Naive thymus-derived CD8-positive, alpha-beta T cell (primary cell): Measurements from ENCODE around the gene SLC26A1. TPM values are rescaled to one million over a fixed set of nuclear protein-coding genes. Genes with fewer than 3 reads are reported as not detected.
"Not testable (repeated sequence)": the region's sequence is repeated elsewhere in the genome, so short reads cannot be mapped to it uniquely, and the experiment has no call there.

Experiments used
- ATAC-seq, 2 donors: fragments of 150-1000 bp; cut with Tn5 transposase in 1 of 2; sonication (Bioruptor Pico), chemical (Tn5 transposase) in 1 of 2; 1 replicate in 1 of 2; 2 replicates in 1 of 2; pipeline ENCODE4 v1.10.0; 2021; ENCODE audit warnings: mild to moderate bottlenecking in 2 of 2, moderate library complexity in 2 of 2
- POLR2A ChIA-PET: fragments of 350-600 bp; sonication (Branson Sonifier 250); formaldehyde crosslinking; loops from one replicate; lab custom pipeline; 2021; ENCODE audit warnings: antibody characterized with exemption; lab: Charles Lee
- DNase-seq, 10 donors: peaks; one replicate each; pipeline versions ENCODE4 v3.0.0 to v3.0.0-alpha.2; 2020 to 2022
- H3K27ac Mint-ChIP-seq, 10 donors: one replicate each; pipeline ENCODE4 v1.8.0; 2020 to 2022; ENCODE audit warnings: mild to moderate bottlenecking in 10 of 10, mixed read lengths in 10 of 10, moderate library complexity in 4 of 10, inconsistent platforms in 1 of 10
- H3K27me3 Mint-ChIP-seq, 5 donors: one replicate each; pipeline ENCODE4 v1.8.0; 2021 to 2022; ENCODE audit warnings: mixed read lengths in 5 of 5
- H3K36me3 Mint-ChIP-seq, 3 donors: one replicate each; pipeline ENCODE4 v1.8.0; 2020 to 2022; ENCODE audit warnings: mixed read lengths in 3 of 3, mild to moderate bottlenecking in 2 of 3, inconsistent platforms in 1 of 3
- H3K4me1 Mint-ChIP-seq, 4 donors: one replicate each; pipeline ENCODE4 v1.8.0; 2021 to 2022; ENCODE audit warnings: mixed read lengths in 4 of 4
- H3K4me3 Mint-ChIP-seq, 10 donors: one replicate each; pipeline ENCODE4 v1.8.0; 2020 to 2022; ENCODE audit warnings: mild to moderate bottlenecking in 10 of 10, mixed read lengths in 10 of 10, moderate library complexity in 6 of 10, inconsistent platforms in 1 of 10
- H3K9me3 Mint-ChIP-seq, 9 donors: one replicate each; pipeline ENCODE4 v1.8.0; 2020 to 2022; ENCODE audit warnings: mixed read lengths in 9 of 9, mild to moderate bottlenecking in 3 of 9, inconsistent platforms in 1 of 9, moderate library complexity in 1 of 9
- polyA plus RNA-seq, 3 donors: library from polyadenylated mRNA; unstranded; fragments of 300-500 nt; fragmentation: Illumina TruSeq; gene quantifications; one replicate each; pipeline ENCODE4 v1.2.3, GENCODE V29; 2021
- total RNA-seq, 8 experiments: library from RNA in 2 of 8; stranded (reverse) in 2 of 8; gene quantifications; one replicate each; pipeline ENCODE4 v1.2.3 and lab custom pipeline; 2021 to 2026

The SLC26A1 gene
- total and polyA plus RNA-seq, 5 experiments from 2014 or later: 0.39 to 1.3 (median 0.72) TPM

DNA sequence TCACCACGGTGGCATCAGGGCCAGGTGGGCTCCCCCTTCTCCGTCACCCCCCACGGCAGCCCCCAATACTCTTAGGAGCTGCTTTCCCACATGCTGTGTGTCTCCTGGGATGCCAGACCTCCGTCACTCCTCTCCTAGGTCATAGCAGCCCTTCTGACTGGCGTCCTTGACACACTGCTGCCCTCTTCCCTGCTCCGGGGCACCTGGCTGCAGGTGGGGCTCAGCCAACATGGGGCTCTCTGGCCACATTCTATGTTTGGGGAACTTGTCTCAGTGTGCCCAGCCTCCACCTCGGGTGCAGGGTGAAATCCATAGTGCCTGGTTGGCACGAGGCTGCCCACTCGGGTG lies 47.1 kb downstream of the SLC26A1 start:
- Mint-ChIP-seq H3K9me3 (no peaks in the 10 kb centered on the region), H3K4me1 (peaks cover 3 to 21% (median 16%) of the 10 kb centered on the region in 4 donors), H3K4me3 (no peak overlapping the region), H3K36me3 (peaks cover 0 to 22% (median 0%) of the 10 kb centered on the region in 3 donors), H3K27me3 (no peaks in the 10 kb centered on the region), H3K27ac (peak overlapping the region in 2 of 10 donors; percentile 27 to 71)
- no peak for ATAC-seq
- peak in 1 of 10 donors; percentile 54 for DNase-seq
- POLR2A ChIA-PET: no interaction called here

DNA sequence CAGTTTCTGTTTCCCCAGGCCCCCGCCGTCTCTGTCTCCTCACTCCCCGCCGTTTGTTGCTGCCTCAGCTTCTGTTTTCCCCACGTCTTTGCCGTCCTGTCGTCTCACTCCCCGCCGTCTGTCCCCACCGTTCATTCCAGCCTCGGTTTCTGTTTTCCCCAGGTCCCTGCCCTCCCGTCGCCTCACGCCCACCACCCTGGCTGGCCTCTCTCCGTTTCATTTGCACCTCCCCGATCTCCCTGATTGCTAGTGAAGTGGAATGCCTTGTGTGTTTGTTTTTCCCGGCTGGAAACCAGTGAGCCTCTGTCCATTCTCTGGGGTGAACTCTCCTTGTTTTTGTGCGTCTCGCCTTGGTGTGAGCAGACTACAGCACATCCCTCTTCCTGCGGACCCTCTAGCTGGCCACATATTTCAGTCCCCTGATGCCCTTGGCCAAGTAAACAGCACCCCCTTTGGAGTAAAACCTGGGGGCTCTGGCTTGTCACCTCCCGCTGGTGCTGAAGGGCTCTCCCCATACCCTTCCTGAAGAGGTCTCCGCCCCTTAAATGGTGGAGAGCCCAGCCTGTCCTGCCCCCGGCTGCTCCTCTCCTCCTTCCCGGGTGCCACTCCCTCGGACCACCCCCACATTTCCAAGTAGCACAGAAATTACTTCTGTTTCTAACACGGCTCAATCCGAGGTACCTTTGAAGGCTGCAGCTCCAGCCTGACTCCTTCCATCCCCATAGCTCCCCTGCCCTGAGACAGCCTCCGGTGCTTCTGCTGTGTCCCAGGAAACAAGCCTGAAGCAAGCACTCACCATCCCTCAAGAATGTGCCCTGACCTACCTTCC lies 47.7 kb downstream of the SLC26A1 start:
- peak overlapping the region in 2 of 10 donors; percentile 52 to 71 for H3K27ac Mint-ChIP-seq
- ATAC-seq: no peak
- DNase-seq: peak in 1 of 10 donors; percentile 14
- POLR2A ChIA-PET: no interaction called here
- H3K27me3 Mint-ChIP-seq: no peaks in the 10 kb centered on the region
- H3K4me3 Mint-ChIP-seq: no peak overlapping the region
- peaks cover 5 to 21% (median 17%) of the 10 kb centered on the region in 4 donors for H3K4me1 Mint-ChIP-seq
- H3K36me3 Mint-ChIP-seq: peaks cover 0 to 22% (median 0%) of the 10 kb centered on the region in 3 donors
- no peaks in the 10 kb centered on the region for H3K9me3 Mint-ChIP-seq

DNA sequence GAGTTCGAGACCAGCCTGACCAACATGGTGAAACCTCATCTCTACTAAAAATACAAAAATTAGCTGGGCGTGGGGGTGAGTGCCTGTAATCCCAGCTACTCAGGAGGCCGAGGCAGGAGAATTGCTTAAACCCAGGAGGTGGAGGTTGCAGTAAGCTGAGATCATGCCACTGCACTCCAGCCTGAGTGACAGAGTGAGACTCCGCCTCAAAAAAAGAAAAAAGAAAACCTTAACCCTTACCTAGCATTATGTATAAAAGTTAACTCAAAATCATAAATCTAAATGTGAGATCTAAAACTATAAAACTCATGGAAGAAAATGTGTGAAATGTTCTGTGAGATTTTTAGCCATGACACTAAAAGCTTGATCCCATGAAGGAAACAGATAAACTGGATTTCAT lies 53.7 kb downstream of the SLC26A1 start:
- H3K27ac Mint-ChIP-seq, DNase-seq, POLR2A ChIA-PET, H3K9me3 Mint-ChIP-seq, H3K4me3 Mint-ChIP-seq, H3K27me3 Mint-ChIP-seq, ATAC-seq: not testable (repeated sequence)
- Mint-ChIP-seq H3K4me1 (peaks cover 3 to 38% (median 12%) of the 10 kb centered on the region in 4 donors), H3K36me3 (peaks cover 0 to 12% (median 0%) of the 10 kb centered on the region in 3 donors)

Other genes with a start within 250 kb of the SLC26A1 start
- gene CPLX1, start 167.3 kb downstream of the SLC26A1 start, total RNA-seq: under 1 TPM in 1 of 2 experiments, not detected in 1; 0.29 TPM
- gene CPLX1, start 167.3 kb downstream of the SLC26A1 start, polyA plus RNA-seq: not detected
- 100 to 1,000 TPM; 162 to 164 TPM for gene GAK, start 61.1 kb downstream of the SLC26A1 start, total RNA-seq
- 10 to 100 TPM; 45.0 to 71.0 (median 57.6) TPM for gene GAK, start 61.1 kb downstream of the SLC26A1 start, polyA plus RNA-seq
- gene TMEM175, start 60.9 kb downstream of the SLC26A1 start, total RNA-seq: 10 to 100 TPM; 65.6 to 72.9 TPM
- 10 to 100 TPM in 2 of 3 donors, 1 to 10 TPM in 1; 6.4 to 14.7 (median 11.5) TPM for gene TMEM175, start 60.9 kb downstream of the SLC26A1 start, polyA plus RNA-seq
- gene DGKQ, start 19.8 kb downstream of the SLC26A1 start, total RNA-seq: 10 to 100 TPM; 37.4 to 39.9 TPM
- gene DGKQ, start 19.8 kb downstream of the SLC26A1 start, polyA plus RNA-seq: 10 to 100 TPM in 2 of 3 donors, 1 to 10 TPM in 1; 2.2 to 17.3 (median 10.0) TPM
- 10 to 100 TPM; 74.8 to 79.1 TPM for gene IDUA, start 6.4 kb downstream of the SLC26A1 start, total RNA-seq
- gene IDUA, start 6.4 kb downstream of the SLC26A1 start, polyA plus RNA-seq: 10 to 100 TPM in 1 of 3 donors, 1 to 10 TPM in 2; 6.5 to 15.4 (median 9.6) TPM
- gene FGFRL1, start 18.2 kb upstream of the SLC26A1 start, total RNA-seq: 10 to 100 TPM; 17.1 to 18.4 TPM
- gene FGFRL1, start 18.2 kb upstream of the SLC26A1 start, polyA plus RNA-seq: 1 to 10 TPM in 1 of 3 donors, under 1 TPM in 2; 0.65 to 1.2 (median 0.73) TPM
- gene RNF212, start 120.2 kb upstream of the SLC26A1 start, total RNA-seq: 1 to 10 TPM; 7.7 to 8.5 TPM
- 1 to 10 TPM; 3.1 to 4.4 (median 3.5) TPM for gene RNF212, start 120.2 kb upstream of the SLC26A1 start, polyA plus RNA-seq
- gene SPON2, start 179.2 kb upstream of the SLC26A1 start, total RNA-seq: 10 to 100 TPM; 16.5 to 16.6 TPM
- 10 to 100 TPM in 1 of 3 donors, 1 to 10 TPM in 2; 8.5 to 45.9 (median 9.5) TPM for gene SPON2, start 179.2 kb upstream of the SLC26A1 start, polyA plus RNA-seq